ENCODE results near the gene SPHKAP.

- TF ChIP-seq POLR2A (IDR thresholded peaks at IDR 0.05; ENCODE audit: low read length) (no peak), CTCF (IDR thresholded peaks at IDR 0.05) (no peak), RAD21 (conservative IDR thresholded peaks at IDR 0.05 in 1 of 2, IDR thresholded peaks at IDR 0.05 in 1 of 2) (no peak), HMGXB4 (CRISPR knock-in tag; IDR thresholded peaks at IDR 0.05; ENCODE audit: borderline replicate concordance) (no peak)
These were observed 165.1 kb downstream of the SPHKAP start for GRCh38 chr2:228016402-228016801.

All from A549 (cell line).